Esophagus squamous epithelium (tissue), 5 donors: ENCODE results near the gene PGM5. TPM values are rescaled to one million over a fixed set of nuclear protein-coding genes. Genes with fewer than 3 reads are reported as not detected.

Experiments used
- DNase-seq: peaks from one replicate; lab custom pipeline; 2025; lab: John Stamatoyannopoulos, UW
- H3K27ac ChIP-seq, 4 donors: fragments of 200-600 bp; sonication (generic); one replicate each; pipeline ENCODE4 v1.5.1; 2016 to 2019; ENCODE audit warnings: mild to moderate bottlenecking in 1 of 4
- H3K27me3 ChIP-seq, 4 donors: fragments of 200-600 bp; sonication (generic); 1 replicate in 3 of 4; 2 replicates in 1 of 4; pipeline versions ENCODE4 v1.5.1 to v1.6.0; 2017 to 2021; ENCODE audit warnings: antibody characterized with exemption in 1 of 4
- H3K36me3 ChIP-seq, 3 donors: fragments of 200-600 bp; sonication (generic); one replicate each; pipeline ENCODE4 v1.5.1; 2016 to 2019
- H3K4me1 ChIP-seq, 3 donors: fragments of 200-600 bp; sonication (generic); one replicate each; pipeline ENCODE4 v1.5.1; 2017 to 2019
- H3K4me3 ChIP-seq, 4 donors: fragments of 200-600 bp; sonication (generic); 1 replicate in 3 of 4; 2 replicates in 1 of 4; pipeline ENCODE4 v1.5.1; 2016 to 2019; ENCODE audit warnings: mild to moderate bottlenecking in 2 of 4, moderate library complexity in 1 of 4
- H3K9me3 ChIP-seq, 3 donors: fragments of 200-600 bp; sonication (generic); one replicate each; pipeline ENCODE4 v1.5.1; 2016 to 2019
- CTCF ChIP-seq, 6 experiments: fragments of 450-650 bp in 4 of 6; fragments of 200-600 bp in 2 of 6; sonication (generic) in 2 of 6; IDR thresholded peaks; one replicate each; pipeline ENCODE4 v1.5.1; 2016 to 2019; ENCODE audit warnings: antibody characterized with exemption in 6 of 6, mild to moderate bottlenecking in 4 of 6, moderate library complexity in 4 of 6
- POLR2A ChIP-seq, 4 donors: fragments of 450-650 bp; IDR thresholded peaks; one replicate each; pipeline ENCODE4 v1.6.1; 2017; ENCODE audit warnings: antibody characterized with exemption in 4 of 4, mild to moderate bottlenecking in 4 of 4, moderate library complexity in 3 of 4
- WGBS, 2 donors: methylation state at CpG; one replicate each; pipeline ENCODE4 v1.1.5; 2018; 5-methylcytosine and 5-hydroxymethylcytosine counted together
- intact Hi-C: fragments of 100-400 bp; cut with DNase I; formaldehyde crosslinking; loops from one replicate; pipeline ENCODE4 v1.15.0; 2022
- total RNA-seq, 4 donors: library from RNA; depleted of rRNA; stranded (reverse); fragments of >200 nt; gene quantifications; one replicate each; pipeline ENCODE4 v1.1.0, GENCODE V29; 2016
- donor health status: DM: yes; HTN: yes; CAD: no.

Gene PGM5
- total RNA-seq, 4 donors from 2014 or later, result 4.5 to 112 (median 20.8) TPM

- H3K36me3 ChIP-seq, result no peaks in the 10 kb centered on the region
- no peak overlapping the region for H3K4me3 ChIP-seq
- intact Hi-C loops, result no loop called here
- peaks cover 0 to 21% (median 0%) of the 10 kb centered on the region in 3 donors for H3K4me1 ChIP-seq
- TF ChIP-seq POLR2A (IDR thresholded peaks at IDR 0.05) (no peak), CTCF (IDR thresholded peaks at IDR 0.05) (no peak)
- H3K9me3 ChIP-seq, result no peaks in the 10 kb centered on the region
- no peak for DNase-seq
- no peaks in the 10 kb centered on the region for H3K27me3 ChIP-seq
- H3K27ac ChIP-seq, result peak overlapping the region in 3 of 4 donors; percentile 70 to 74 (median 73)
- 37 to 48% methylated on average over 2 of the region's 2 CpGs for WGBS, 2 donors
Measured at GRCh38 chr9:68455451-68455850, 99.0 kb downstream of the PGM5 start.

GRCh38 chr9:68457803-68458202, 101.4 kb downstream of the PGM5 start:
- Histone ChIP-seq H3K36me3 (no peaks in the 10 kb centered on the region), H3K4me3 (no peak overlapping the region), H3K27me3 (no peaks in the 10 kb centered on the region), H3K27ac (peak overlapping the region in 2 of 4 donors; percentile 30 to 42), H3K4me1 (peaks cover 0 to 34% (median 0%) of the 10 kb centered on the region in 3 donors), H3K9me3 (no peaks in the 10 kb centered on the region)
- no peak for DNase-seq
- TF ChIP-seq CTCF (IDR thresholded peaks at IDR 0.05) (no peak), POLR2A (IDR thresholded peaks at IDR 0.05) (no peak)
- intact Hi-C loops, result no loop called here
- 38% methylated on average over 1 of the region's 1 CpG; no CpG with 5 or more reads in 1 of the 2 donors for WGBS, 2 donors

- no peaks in the 10 kb centered on the region for H3K36me3 ChIP-seq
- intact Hi-C loops, result no loop called here
- peaks cover 0 to 39% (median 0%) of the 10 kb centered on the region in 3 donors for H3K4me1 ChIP-seq
- no peak for TF ChIP-seq CTCF (IDR thresholded peaks at IDR 0.05)
- TF ChIP-seq POLR2A (IDR thresholded peaks at IDR 0.05), result no peak
- H3K9me3 ChIP-seq, result no peaks in the 10 kb centered on the region
- no peaks in the 10 kb centered on the region for H3K27me3 ChIP-seq
- H3K27ac ChIP-seq, result peak overlapping the region in 1 of 4 donors; percentile 42
- DNase-seq, result no peak
- WGBS, 2 donors, result 35 to 55% methylated on average over 1 of the region's 1 CpG
- H3K4me3 ChIP-seq, result no peak overlapping the region
Measured at GRCh38 chr9:68458918-68459317, 102.5 kb downstream of the PGM5 start.

- WGBS, 2 donors, result 41 to 44% methylated on average over 7 of the region's 7 CpGs
Measured at GRCh38 chr9:68462105-68462775, 105.8 kb downstream of the PGM5 start.

More at GRCh38 chr9:68462105-68462775, 105.8 kb downstream of the PGM5 start:
- H3K9me3 ChIP-seq, result no peaks in the 10 kb centered on the region
- no peaks in the 10 kb centered on the region for H3K27me3 ChIP-seq
- H3K4me1 ChIP-seq, result peaks cover 0 to 25% (median 0%) of the 10 kb centered on the region in 3 donors
- TF ChIP-seq POLR2A (IDR thresholded peaks at IDR 0.05), result no peak
- no peak for TF ChIP-seq CTCF (IDR thresholded peaks at IDR 0.05)
- no peak for DNase-seq
- H3K36me3 ChIP-seq, result no peaks in the 10 kb centered on the region
- no peak overlapping the region for H3K4me3 ChIP-seq
- intact Hi-C loops, result no loop called here
- peak overlapping the region; percentile 1 to 67 (median 60) for H3K27ac ChIP-seq
